ENCODE data around the gene PPP3CA.

The PPP3CA gene

DNA sequence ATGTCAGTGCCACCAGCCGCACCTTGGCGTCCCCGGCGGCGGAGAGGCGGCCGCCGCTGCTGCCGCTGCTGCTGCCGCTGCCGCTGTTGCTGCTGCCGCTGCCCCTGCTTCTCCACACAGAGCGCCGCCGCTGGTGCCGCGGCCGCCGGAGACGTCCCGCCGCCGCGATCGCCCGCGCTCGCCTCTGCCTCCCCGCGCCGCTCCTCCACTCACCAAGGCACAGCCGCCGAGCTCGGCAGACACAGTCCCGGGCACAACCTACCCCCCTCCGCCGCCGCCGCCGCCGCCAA lies at the start of gene PPP3CA:
TSS of gene PPP3CA (minus strand) at position 260 of the 290 bp plus-strand sequence.
- DNase-seq (ENCODE audit: low spot score), result no peak

DNA sequence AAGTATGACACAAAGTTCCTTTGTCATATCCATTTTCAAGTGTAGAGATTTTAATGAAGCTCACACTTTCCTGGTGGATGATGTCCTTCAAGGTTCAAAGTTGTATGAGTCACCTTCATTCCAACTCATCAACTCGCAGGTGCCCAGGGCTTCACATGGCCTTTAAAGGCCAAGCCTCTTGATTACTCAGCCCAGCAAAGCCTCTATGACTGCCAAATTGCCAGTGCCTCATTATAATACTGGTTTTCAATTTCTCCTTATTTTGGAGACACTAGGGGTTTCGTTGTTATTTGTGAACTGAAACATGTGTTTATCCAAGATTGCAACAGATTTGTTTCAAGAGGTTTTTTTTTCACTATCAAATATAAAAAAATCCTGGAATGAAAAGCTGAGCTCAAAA lies 45.9 kb upstream of the PPP3CA start:
- no peak for DNase-seq (ENCODE audit: low spot score)

DNA sequence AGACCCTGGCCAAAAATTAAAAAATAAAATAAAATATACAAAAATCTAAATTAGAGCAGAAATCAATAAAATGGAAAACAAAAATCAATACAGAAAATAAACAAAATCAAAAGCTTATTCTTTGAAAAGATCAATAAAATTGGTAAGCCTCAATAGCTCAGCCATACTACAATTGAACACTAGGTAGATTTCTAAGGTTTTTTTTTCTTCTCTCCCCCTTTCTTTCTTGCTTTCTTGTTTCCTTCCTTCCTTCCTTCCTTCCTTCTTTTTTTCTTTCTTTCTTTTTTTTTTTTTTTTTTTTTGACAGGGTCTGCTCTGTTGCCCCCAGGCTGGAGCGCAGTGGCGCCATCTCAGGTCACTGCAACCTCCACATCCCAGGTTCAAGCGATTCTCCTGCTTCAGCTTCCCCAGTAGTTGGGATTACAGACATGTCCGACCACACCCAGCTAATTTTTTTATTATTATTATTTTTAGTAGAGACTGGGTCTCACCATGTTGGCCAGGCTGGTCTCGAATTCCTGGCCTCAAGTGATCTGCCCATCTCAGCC lies 23.4 kb upstream of the PPP3CA start:
- DNase-seq (ENCODE audit: low spot score), result no peak

DNA sequence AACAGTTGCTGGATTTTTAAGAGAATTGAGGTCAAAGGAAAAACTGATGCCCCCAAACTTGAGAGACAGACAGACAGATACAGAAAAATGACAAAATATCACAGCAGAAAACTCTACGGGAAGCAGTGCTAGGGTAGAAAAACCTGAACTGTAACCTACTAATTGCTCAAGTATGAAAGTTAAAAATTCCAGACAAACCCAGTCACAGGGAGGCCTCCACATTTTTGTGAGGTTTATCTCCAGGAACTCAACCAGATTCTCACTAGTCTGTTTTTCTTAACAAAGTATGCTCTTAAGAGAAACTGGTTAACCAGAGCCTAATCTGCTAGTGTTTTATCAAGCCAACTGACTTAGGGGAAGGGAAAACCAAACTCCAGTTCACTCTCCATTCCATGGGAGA lies 19.9 kb upstream of the PPP3CA start:
- DNase-seq (ENCODE audit: low spot score), result no peak

DNA sequence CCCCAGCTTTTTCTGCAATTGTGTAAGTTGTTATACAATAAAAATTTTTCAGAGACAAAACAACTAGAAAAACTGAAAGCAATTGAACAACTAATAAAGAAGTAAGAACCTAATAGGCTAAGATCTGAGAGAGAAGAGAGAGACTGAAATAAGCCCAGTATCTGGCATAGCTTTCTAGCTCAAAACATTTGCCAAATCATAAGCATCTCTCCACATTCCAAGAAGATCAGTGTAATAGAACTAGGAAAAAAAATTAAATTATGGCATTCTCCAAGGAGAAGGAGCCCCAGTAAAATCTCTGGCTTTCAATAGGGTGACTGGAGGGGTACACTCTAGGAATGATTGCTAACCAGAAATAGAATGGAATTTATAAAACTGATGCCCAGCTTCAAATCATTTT lies 19.0 kb upstream of the PPP3CA start:
- no peak for DNase-seq (ENCODE audit: low spot score)

DNA sequence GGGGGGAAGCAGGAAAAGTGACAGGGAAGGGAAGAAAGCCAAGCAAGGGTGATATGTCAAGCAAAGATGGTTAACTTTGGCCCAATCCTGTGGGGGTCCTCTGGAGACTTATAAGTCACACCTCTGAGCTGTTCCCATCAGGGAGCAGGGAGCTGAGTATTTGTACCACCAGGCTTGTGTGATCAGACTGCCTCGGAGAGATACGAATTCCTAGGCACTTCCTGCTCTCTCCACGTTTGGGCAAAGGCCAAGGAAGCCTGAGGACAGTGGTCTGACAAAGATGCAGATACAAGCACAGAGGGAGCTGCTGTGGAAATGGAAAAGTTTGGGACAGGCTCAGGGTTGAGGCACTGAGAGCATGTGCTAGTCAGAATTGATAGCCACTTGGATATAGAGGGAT lies 10.4 kb upstream of the PPP3CA start:
- DNase-seq (ENCODE audit: low spot score), result no peak

DNA sequence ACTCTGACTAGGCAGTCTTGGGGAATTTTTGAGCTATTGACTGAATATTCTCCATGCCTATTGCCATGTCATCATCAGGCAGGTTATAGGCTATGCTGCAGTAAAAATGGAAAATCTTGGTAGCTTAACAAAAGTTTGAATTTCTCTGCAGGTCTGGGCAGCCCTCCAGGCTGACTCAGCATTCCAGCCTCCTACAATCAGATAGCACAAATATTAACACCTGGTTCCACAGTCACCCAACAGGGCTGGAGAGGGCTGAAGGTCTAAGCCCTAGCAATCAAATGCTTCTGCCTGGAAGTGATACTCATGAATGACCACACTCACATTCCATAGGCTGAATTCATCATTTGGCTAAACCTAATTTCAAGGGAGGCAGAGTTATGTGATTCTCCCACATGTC lies 9.6 kb upstream of the PPP3CA start:
- DNase-seq (ENCODE audit: low spot score), result no peak

DNA sequence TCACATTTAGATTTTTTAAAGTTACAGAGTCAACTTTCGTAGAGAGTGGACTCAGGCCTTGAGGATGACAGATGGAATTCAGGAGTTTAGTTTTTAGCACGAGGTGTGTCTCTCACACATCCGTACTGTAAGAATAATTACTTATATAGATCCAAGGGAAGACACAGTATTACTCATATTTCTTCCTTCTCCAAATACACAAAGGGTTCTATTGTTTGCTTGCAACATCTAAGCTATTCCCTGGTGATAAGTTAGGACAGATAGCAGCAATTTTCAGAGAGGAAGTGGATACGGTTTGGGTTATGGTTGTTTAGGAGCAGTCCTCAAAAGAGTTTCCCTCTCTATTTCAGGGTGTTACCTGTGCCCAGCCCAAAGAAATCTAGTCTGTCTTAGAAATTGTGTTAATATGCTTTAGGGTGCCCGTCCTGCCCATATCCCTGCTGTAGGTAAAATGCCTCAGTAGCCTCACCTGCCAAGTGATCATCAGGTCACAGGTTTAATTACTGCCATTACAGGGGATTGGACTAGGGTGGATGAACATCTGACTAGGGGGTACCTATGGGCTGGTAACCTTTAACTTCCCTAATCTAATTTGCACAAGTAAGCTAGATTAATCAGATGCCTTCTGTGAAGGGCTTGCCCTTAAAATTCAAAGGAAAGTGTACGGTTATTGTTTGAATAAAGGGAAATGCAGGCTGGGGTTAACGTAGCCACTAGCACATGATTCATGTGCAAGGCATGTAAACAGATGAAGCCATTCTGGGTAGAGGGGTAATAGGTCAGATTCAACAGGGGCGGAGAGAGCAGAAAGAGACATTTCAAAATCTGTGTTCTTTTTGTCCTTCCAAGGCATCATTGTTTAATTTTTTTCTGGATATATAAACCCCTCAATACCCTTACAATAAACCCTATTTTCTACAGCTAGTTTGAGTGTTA lies 8.7 kb upstream of the PPP3CA start:
- no peak for DNase-seq (ENCODE audit: low spot score)

DNA sequence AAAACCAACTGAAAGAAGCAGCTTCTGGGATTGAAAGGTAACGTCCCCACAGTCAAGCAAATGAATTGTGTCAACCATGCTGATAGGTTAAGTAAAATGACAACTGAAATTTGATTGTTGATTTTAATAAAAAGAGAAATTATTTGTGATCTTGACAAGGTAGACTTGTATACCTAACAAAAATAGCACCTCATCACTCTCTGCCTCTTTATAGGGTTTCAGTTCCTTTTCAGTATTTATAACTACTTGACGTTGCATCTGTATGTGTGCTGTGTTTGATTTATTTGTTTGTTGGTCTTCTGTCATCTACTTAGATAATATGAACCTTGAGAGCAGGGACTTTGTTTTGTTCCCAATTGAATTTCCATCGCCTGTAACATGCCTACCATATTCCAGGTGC lies 7.9 kb upstream of the PPP3CA start:
- DNase-seq (ENCODE audit: low spot score), result no peak

DNA sequence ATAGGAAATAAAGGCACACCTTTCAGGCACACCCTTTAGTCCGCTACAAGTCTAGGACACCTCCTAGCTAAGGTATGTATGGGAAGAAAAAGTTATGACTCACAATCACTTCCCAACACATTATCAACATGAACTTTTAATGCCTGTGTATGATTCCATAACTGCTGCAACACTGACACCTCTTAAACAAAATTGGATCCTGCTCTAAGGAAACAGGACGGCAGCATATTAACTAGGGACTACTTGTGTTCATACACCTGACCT lies 2.4 kb upstream of the PPP3CA start:
- no peak for DNase-seq (ENCODE audit: low spot score)

DNA sequence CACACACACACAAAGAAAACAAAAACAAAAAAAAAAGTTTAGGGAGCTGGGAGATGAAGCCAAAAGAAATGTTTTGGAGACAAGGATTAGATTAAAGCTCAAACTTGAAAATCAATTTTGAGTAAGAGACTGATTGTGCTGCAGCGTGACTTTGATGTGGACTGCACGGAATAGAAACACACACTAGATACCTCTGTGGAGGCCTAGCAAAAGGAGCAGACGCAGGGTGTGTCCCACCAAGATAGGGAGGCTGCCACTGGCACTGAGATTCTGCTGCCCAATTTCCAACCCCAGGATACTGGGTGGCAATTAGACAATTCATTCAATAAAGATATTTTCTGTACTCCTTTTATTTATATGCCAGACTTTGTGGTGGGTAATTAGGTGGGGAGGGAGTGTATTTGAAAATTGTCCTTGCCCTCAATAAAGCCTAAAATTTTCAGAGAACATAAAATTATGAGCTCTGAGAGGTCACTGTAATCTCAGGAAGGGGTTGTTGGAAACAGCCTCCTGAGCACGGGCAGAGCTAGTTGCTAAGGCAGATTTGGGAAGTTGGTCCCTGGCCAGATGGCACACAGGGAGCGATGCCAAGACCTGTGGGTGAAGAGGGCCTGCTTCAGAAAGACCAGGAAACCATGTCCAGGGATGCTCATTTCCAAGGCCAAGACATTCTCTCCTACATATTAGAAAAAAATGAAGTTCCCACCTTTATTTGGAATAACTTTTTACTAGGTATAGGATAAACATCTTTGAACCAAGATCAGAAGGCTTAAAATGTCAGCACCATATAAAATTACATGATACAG lies 1.9 kb upstream of the PPP3CA start:
- DNase-seq (ENCODE audit: low spot score), result peak; percentile 93

DNA sequence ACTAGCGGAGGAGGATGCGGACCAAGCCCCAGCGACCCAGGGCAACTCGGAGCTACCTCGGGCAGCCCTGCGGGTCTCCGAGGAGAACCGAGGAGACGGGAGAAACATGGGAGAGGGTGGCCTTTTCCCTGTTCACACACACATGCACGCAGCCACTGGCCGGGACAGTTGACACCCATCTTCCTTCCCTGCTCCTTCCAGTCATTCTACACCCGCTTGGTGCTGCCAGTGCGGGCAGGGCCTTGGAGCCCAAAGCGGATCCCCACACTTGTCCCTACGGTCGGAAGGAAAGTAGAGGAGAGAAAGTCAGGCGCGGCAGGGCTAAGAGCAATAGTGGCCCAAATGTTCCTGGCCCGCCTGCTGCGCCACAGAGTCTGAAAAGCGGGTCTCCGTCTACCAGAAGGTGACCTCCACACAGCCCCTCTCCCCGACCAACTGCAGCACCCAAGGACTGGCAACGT lies 1.1 kb upstream of the PPP3CA start:
- DNase-seq (ENCODE audit: low spot score), result peak; percentile 44

DNA sequence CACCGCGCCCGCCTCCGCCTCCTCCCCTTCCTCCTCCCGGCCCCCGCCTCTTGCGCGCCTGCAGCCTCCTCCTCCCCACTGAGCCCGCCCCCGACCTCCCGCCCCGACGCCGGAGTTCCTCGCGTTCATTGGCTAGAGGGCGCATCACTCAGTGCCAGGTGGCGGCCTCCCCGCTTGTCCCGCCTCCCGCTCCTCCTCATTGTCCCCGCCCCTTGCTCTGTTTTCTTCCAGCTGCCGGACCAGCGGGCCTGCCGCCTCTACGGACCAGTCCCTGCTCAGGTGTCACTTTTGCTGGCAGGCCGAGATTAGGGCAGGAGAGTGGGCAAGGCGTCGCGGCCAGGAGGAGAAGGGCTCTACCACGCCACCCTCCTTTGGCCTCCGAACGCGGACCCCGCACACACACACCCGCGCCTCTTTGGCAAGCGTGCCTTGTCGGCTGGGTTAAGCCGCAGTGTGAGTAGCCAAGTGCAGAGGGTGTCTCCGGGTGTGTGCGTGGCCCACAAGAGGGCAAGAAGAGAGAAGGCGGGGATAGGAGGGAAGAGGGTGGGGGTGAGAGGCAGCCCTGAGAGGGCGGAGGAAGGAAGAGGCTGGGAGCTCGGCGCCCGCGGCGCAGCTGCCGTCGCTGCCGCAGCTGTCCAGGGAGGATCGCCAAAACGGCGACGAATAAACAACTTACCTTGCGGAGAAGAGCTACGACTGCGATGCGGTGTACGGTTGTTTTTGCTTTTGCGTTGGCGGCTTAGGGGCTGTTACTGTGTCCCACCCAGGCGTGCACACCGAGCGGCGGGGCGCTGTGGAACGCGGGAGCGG lies 436 bp upstream of the PPP3CA start:
- DNase-seq (ENCODE audit: low spot score), result peak; percentile 98

DNA sequence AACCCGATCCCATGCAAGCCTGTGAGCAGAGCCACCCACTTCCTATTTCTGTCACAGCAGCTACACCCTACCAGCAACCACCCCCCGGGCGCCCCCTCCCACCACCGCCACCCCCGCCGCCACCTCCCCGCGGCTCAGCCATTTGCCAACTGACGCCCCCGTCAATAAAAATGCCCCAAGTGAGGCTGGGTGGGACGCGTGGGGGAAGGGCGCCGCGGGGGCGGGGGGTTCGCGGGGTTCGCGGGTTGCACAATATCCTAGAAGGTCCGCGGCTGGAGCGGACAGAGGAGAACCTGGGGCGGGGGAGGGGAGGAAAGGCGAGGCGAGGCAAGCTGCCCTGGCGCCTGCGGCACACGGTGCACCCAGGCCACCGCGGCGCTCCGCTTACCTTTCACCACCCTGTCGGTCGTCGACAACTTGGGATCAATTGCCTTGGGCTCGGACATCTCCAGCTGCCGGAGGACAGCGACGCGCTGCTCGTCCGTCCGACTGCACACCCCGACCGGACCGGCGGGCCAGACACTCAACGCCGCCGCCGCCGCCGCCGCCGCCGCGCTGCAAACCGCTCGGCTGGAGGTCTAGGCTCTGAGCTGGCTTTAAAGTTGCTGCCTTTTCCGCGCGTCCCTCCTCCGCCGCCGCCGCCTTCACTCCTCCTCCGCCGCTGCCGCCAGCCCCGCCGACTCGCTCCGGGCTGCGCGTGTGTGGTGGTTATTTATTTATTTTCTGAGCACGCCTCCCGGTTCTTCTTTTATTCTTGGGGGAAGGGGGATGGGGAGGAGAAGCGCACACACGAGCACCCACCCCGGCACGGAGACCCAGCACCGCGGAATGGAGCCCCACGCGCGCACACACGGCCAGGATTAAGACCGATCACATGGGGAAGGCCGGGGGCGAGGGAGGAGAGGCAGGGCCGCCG lies 717 bp downstream of the PPP3CA start:
- peak; percentile 45 for DNase-seq (ENCODE audit: low spot score)

DNA sequence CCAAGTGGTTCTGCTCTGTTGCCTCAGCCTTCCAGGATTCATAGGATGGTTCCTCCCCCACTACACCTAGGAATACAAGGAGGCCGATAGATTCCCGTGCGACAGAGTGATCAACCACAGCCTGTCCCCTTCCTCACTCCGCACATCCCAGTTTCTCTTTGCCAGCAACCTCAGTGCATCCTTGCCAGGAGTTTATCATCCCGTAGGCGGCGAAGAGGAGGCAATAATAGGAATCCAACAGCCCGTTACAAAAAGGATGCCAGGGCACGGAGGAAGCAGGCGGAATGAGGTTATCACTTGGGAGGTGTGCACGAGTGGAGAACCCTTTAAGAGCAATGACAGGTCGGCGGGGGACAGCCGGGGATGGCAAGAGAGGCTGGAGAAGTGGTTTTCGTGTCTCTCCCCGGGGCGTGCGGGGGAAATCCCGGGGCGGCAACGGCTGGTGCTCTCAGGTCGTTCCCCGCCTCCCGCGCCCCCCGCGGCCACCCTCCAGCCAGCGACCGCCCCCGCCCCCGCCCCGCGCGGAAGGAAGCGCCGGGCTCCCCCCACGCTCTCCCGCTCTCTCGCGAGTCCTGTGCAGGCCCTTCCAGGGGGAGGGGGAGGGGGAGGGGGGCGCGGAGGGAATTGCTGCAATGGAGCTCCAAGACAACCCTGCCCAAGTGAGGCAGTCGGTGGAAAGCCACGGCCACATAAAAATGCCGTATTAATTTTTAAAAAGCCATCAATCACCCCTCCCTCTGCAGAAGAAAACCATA lies 1.6 kb downstream of the PPP3CA start:
- peak; percentile 64 for DNase-seq (ENCODE audit: low spot score)

DNA sequence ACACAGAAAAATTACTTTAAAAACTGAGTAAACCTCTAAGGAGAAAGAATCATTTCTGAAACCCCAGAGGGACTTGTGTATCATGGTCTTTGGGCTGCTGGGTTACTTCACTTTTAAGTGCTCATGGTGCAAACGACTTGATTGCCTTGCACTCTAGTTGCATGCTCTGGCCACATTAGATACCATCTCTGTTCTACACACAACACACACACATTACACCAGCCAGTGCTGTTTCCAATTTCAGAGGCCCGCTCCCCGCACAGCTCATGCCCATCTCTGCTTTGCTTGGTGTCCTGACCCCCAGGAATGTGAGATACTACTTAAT lies 2.1 kb downstream of the PPP3CA start:
- no peak for DNase-seq (ENCODE audit: low spot score)

DNA sequence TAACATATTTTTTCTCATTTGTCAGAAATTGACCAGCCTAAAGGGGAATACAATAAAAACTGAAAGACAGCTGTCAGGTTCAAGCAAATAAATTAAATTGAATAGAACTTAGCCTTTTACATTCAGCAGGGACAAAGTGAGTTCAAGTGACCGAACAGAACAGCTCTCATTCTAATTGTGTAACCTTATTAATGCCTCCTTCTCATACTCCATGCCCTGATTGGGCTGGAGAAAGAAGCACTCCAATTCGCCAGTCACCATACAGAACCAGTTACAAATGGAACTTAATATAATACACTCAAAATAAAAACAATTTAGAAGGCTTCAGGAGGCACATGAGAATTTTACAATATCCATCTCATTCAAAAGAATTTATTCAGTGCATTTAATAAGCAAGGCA lies 8.0 kb downstream of the PPP3CA start:
- peak; percentile 14 for DNase-seq (ENCODE audit: low spot score)

DNA sequence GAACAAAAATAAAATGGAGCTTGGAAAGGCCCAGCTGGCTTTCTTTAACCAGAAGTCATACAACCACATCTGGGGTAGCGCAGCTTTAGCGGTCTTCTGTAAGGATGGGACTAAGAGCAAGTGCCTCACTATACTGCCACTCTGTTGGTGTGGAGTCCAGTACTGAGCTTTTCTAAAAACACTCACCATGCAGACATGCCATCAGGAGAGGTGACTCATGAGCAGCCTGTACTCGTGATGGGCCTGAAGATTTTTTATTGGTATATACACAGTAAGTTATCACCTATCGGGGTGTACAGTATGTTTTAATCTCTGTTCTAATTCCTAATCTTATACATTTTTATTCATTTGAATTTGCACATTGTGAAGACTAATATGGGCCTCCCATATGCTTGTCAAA lies 9.6 kb downstream of the PPP3CA start:
- DNase-seq (ENCODE audit: low spot score), result peak; percentile 21

DNA sequence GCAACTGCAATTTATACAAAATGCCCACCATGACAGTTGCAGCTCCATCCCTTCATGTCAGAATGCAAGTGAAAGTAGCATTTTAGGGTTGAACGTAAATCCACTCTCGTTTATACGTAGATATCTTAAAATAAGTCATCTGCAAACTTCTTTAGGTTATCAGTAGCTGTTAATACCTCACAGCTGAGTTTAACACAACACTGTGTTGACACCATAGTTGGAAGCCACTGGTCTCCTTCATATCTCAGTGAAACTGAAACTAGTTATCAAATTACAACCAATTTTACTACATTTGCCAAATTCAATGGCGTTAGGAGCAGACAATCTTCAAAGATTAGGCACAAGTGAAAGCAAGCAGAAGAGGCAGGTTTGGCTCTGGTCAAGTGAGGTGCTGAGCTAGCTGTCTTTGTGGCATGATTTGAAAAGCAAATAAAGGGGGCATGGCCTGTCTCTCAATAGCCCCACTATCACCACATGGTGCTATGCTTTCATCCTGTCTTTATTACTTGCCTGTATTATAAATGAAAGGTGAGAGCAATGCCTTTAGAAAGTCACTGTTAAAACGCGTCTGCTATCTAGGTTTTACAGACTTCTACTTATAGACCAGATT lies 12.3 kb downstream of the PPP3CA start:
- peak; percentile 0 for DNase-seq (ENCODE audit: low spot score)

DNA sequence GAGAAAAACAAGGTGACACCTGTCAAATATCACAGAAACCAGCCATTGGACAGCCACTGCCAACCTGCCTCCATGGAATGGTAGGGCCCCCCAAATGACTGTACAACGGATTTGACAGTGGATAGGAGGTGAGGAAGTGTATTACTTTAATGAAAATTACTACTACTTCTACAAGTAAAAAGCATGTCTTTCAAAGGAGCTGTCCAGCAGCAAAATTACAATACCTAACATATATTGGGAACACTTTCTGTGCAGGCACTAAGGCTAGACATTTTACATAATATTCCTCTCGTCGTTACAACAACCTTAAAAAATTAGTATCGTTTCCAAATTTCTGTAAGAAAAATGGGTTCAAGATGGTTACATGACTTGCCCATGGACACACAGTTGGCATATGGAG lies 14.9 kb downstream of the PPP3CA start:
- DNase-seq (ENCODE audit: low spot score), result no peak

Measured in cerebellar cortex (tissue), 1 donor.